HepG2 (cell line): ENCODE data around the gene SETD1A. TPM values are rescaled to one million over a fixed set of nuclear protein-coding genes. Genes with fewer than 3 reads are reported as not detected.

Experiments used
- AHR ChIP-seq: IDR thresholded peaks from 2 replicates; pipeline ENCODE4 v1.6.1; 2018; ENCODE audit warnings: missing genetic modification reagents, missing compliant biosample characterization
- CBX5 ChIP-seq: sonication (generic); formaldehyde crosslinking; IDR thresholded peaks from 2 replicates; pipeline ENCODE4 v1.4.0; 2020; ENCODE audit warnings: missing genetic modification reagents, borderline replicate concordance
- DR1 ChIP-seq: sonication (generic); formaldehyde crosslinking; IDR thresholded peaks from 2 replicates; pipeline ENCODE4 v1.8.0; 2021; ENCODE audit warnings: mild to moderate bottlenecking, missing genetic modification reagents, inconsistent platforms
- ETV6 ChIP-seq: sonication (generic); formaldehyde crosslinking; conservative IDR thresholded peaks from 2 replicates; pipeline ENCODE4 v1.4.0; 2020; ENCODE audit warnings: missing genetic modification reagents
- HNRNPL ChIP-seq: fragments of 200-400 bp; formaldehyde crosslinking; IDR thresholded peaks from 2 replicates; pipeline ENCODE4 v1.6.1; 2017; ENCODE audit warnings: mild to moderate bottlenecking, low read depth, low read length
- MED8 ChIP-seq: sonication (generic); formaldehyde crosslinking; IDR thresholded peaks from 2 replicates; pipeline ENCODE4 v1.8.1; 2023; ENCODE audit warnings: mild to moderate bottlenecking, missing genetic modification reagents; ENCODE audit not compliant: insufficient replicate concordance
- RBAK ChIP-seq: sonication (generic); formaldehyde crosslinking; IDR thresholded peaks from 2 replicates; pipeline ENCODE4 v1.5.1; 2020; ENCODE audit warnings: mild to moderate bottlenecking, missing genetic modification reagents
- RELA ChIP-seq: sonication (generic); formaldehyde crosslinking; IDR thresholded peaks from 2 replicates; pipeline ENCODE4 v1.4.0; 2020; ENCODE audit warnings: missing genetic modification reagents
- RXRA ChIP-seq: sonication (generic); formaldehyde crosslinking; IDR thresholded peaks from 2 replicates; pipeline ENCODE4 v1.5.1; 2020; ENCODE audit warnings: missing genetic modification reagents
- SUZ12 ChIP-seq: fragments of 150-350 bp; IDR thresholded peaks from 2 replicates; pipeline ENCODE4 v1.6.1; 2014; ENCODE audit warnings: low read depth, low read length
- U2AF2 ChIP-seq: fragments of 200-400 bp; formaldehyde crosslinking; IDR thresholded peaks from 2 replicates; pipeline ENCODE4 v1.6.1; 2017; ENCODE audit warnings: low read depth, mild to moderate bottlenecking, low read length
- ZBTB21 ChIP-seq: sonication (generic); formaldehyde crosslinking; IDR thresholded peaks from 2 replicates; pipeline ENCODE4 v1.4.0; 2020; ENCODE audit warnings: missing genetic modification reagents
- ZFP36L2 ChIP-seq: sonication (generic); formaldehyde crosslinking; IDR thresholded peaks from 2 replicates; pipeline ENCODE4 v1.4.0; 2020; ENCODE audit warnings: missing genetic modification reagents
- ZNF496 ChIP-seq: sonication (generic); formaldehyde crosslinking; IDR thresholded peaks from 2 replicates; pipeline ENCODE4 v1.8.1; 2023; ENCODE audit warnings: mild to moderate bottlenecking, moderate library complexity, missing genetic modification reagents; ENCODE audit not compliant: insufficient replicate concordance
- ZNF567 ChIP-seq: sonication (generic); formaldehyde crosslinking; IDR thresholded peaks from 2 replicates; pipeline ENCODE4 v1.8.1; 2023; ENCODE audit warnings: mild to moderate bottlenecking, missing genetic modification reagents, borderline replicate concordance
- polyA plus RNA-seq, 8 experiments: library from polyadenylated mRNA; depleted of rRNA in 3 of 8; stranded (reverse) in 7 of 8; unstranded in 1 of 8; fragments of >200 nt; fragmentation: Illumina TruSeq in 4 of 8; extraction: Trizol in 4 of 8; gene quantifications; 2 replicates each; pipeline versions ENCODE4 v1.2.1 to v1.2.3, GENCODE V29; 2011 to 2016; ENCODE audit warnings: low read depth in 4 of 8, missing spikeins in 1 of 8, mixed read lengths in 1 of 8; ENCODE audit not compliant: insufficient read depth in 1 of 8
- total RNA-seq, 5 experiments: library from RNA; depleted of rRNA; stranded (reverse); fragments of >200 nt; fragmentation: Illumina TruSeq; extraction: Trizol; gene quantifications; 2 replicates each; pipeline ENCODE4 v1.2.3, GENCODE V29; 2016; ENCODE audit warnings: low read depth in 1 of 5
- TF ChIP-seq, protein P1 (sequence below): sonication (generic); formaldehyde crosslinking; IDR thresholded peaks from 2 replicates; pipeline ENCODE4 v1.4.0; 2020; ENCODE audit warnings: mild to moderate bottlenecking, missing genetic modification reagents
- TF ChIP-seq, protein P2 (sequence below): sonication (generic); formaldehyde crosslinking; IDR thresholded peaks from 2 replicates; pipeline ENCODE4 v1.5.0; 2020; ENCODE audit warnings: missing genetic modification reagents
- TF ChIP-seq, protein P3 (sequence below): sonication (generic); formaldehyde crosslinking; IDR thresholded peaks from 2 replicates; pipeline ENCODE4 v1.4.0; 2020; ENCODE audit warnings: missing genetic modification reagents, borderline replicate concordance
- TF ChIP-seq, protein P4 (sequence below), 2 experiments: sonication (generic) in 1 of 2; formaldehyde crosslinking in 1 of 2; IDR thresholded peaks; 2 replicates each; pipeline versions ENCODE4 v1.5.1 to v1.6.1; 2011 to 2020; ENCODE audit warnings: borderline replicate concordance in 1 of 2, low read depth in 1 of 2, low read length in 1 of 2, mild to moderate bottlenecking in 1 of 2, missing genetic modification reagents in 1 of 2, moderate library complexity in 1 of 2
- TF ChIP-seq, protein P5 (sequence below): sonication (generic); formaldehyde crosslinking; IDR thresholded peaks from 2 replicates; pipeline ENCODE4 v1.8.0; 2022; ENCODE audit warnings: mild to moderate bottlenecking, missing genetic modification reagents, moderate library complexity

SETD1A gene
- total and polyA plus RNA-seq, 2 of the 13 experiments (the other 11 are each of a cell fraction or from before 2014, with no cell fraction given) = 3.8 to 5.6 TPM

DNA sequence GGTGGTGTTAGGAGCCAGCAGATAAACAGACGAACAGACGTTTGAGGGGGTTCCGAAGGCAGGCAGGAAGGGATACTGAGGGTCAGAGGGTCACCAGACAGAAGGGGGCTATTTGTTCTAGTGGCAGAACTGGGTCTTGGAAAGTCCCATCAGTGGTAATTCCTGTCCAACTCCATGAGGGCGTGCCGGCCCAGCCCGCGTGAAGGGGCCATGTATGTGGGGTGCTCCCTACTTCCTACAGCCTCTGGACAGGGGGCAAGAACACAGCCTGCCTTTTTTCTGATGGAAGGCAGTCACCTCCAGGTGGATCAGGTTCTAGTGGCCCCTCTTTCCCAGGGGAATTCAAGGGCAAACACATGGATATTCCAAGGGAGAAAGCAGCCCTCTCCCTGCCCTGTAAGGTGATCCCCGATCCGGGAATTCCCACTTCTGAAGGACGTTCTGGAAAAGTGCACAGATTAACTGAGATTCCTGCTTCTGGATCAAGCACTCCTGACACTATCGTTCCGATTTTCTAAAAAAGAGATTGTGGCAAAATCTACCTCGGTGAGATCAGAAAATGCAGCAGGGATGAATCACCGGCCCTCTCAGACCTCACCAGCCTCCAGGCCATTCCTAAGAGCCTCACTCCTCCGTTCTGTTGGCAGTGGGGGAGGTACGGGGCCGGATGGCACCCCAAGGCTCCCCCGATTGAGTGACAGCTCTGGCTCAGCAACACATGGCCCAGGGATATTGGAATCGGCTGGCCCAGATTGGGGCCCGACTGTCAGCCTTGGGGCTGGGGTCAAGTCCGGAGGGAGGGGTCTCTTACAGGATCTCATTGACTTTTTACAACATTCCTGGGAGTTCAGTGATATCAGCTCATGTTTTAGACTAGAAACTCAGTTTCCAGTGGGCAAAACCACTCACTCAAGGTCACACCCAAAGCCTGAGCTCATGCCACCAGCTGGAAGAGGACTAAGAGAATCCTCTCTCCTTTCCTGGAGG lies 40.5 kb downstream of the SETD1A start (continued):
- TF ChIP-seq, protein P1, sequence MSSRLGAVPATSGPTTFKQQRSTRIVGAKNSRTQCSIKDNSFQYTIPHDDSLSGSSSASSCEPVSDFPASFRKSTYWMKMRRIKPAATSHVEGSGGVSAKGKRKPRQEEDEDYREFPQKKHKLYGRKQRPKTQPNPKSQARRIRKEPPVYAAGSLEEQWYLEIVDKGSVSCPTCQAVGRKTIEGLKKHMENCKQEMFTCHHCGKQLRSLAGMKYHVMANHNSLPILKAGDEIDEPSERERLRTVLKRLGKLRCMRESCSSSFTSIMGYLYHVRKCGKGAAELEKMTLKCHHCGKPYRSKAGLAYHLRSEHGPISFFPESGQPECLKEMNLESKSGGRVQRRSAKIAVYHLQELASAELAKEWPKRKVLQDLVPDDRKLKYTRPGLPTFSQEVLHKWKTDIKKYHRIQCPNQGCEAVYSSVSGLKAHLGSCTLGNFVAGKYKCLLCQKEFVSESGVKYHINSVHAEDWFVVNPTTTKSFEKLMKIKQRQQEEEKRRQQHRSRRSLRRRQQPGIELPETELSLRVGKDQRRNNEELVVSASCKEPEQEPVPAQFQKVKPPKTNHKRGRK (CRISPR knock-in tag) = no peak
- no peak for TF ChIP-seq ZBTB21
- 0 out of 2 replicates have a peak, but pooled peaks have one; percentile 3 for TF ChIP-seq DR1 (CRISPR knock-in tag)
- TF ChIP-seq, protein P2, sequence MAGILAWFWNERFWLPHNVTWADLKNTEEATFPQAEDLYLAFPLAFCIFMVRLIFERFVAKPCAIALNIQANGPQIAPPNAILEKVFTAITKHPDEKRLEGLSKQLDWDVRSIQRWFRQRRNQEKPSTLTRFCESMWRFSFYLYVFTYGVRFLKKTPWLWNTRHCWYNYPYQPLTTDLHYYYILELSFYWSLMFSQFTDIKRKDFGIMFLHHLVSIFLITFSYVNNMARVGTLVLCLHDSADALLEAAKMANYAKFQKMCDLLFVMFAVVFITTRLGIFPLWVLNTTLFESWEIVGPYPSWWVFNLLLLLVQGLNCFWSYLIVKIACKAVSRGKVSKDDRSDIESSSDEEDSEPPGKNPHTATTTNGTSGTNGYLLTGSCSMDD (CRISPR knock-in tag) = no peak
- no peak for TF ChIP-seq ZFP36L2
- TF ChIP-seq, protein P3, sequence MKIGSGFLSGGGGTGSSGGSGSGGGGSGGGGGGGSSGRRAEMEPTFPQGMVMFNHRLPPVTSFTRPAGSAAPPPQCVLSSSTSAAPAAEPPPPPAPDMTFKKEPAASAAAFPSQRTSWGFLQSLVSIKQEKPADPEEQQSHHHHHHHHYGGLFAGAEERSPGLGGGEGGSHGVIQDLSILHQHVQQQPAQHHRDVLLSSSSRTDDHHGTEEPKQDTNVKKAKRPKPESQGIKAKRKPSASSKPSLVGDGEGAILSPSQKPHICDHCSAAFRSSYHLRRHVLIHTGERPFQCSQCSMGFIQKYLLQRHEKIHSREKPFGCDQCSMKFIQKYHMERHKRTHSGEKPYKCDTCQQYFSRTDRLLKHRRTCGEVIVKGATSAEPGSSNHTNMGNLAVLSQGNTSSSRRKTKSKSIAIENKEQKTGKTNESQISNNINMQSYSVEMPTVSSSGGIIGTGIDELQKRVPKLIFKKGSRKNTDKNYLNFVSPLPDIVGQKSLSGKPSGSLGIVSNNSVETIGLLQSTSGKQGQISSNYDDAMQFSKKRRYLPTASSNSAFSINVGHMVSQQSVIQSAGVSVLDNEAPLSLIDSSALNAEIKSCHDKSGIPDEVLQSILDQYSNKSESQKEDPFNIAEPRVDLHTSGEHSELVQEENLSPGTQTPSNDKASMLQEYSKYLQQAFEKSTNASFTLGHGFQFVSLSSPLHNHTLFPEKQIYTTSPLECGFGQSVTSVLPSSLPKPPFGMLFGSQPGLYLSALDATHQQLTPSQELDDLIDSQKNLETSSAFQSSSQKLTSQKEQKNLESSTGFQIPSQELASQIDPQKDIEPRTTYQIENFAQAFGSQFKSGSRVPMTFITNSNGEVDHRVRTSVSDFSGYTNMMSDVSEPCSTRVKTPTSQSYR (CRISPR knock-in tag) = peak; percentile 39
- TF ChIP-seq ETV6 (CRISPR knock-in tag) = no peak
- no peak for TF ChIP-seq HNRNPL
- TF ChIP-seq RXRA = no peak; the same call in 1 of the 2 replicates
- TF ChIP-seq MED8 (CRISPR knock-in tag) = no peak
- TF ChIP-seq, protein P4, sequence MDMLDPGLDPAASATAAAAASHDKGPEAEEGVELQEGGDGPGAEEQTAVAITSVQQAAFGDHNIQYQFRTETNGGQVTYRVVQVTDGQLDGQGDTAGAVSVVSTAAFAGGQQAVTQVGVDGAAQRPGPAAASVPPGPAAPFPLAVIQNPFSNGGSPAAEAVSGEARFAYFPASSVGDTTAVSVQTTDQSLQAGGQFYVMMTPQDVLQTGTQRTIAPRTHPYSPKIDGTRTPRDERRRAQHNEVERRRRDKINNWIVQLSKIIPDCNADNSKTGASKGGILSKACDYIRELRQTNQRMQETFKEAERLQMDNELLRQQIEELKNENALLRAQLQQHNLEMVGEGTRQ (IDR thresholded peaks at IDR 0.05; ENCODE audit: low read depth, low read length) = no peak
- TF ChIP-seq, protein P4 (CRISPR knock-in tag; IDR thresholded peaks at IDR 0.05; ENCODE audit: borderline replicate concordance) = no peak
- no peak for TF ChIP-seq U2AF2
- TF ChIP-seq RELA (CRISPR knock-in tag) = no peak
- TF ChIP-seq RBAK (CRISPR knock-in tag) = no peak
- no peak; the same call in 1 of the 2 replicates for TF ChIP-seq ZNF567 (CRISPR knock-in tag)
- 0 out of 2 replicates have a peak, but pooled peaks have one; percentile 9 for TF ChIP-seq AHR (CRISPR knock-in tag)
- no peak for TF ChIP-seq SUZ12
- TF ChIP-seq, protein P5, sequence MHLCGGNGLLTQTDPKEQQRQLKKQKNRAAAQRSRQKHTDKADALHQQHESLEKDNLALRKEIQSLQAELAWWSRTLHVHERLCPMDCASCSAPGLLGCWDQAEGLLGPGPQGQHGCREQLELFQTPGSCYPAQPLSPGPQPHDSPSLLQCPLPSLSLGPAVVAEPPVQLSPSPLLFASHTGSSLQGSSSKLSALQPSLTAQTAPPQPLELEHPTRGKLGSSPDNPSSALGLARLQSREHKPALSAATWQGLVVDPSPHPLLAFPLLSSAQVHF (CRISPR knock-in tag) = no peak
- 0 out of 2 replicates have a peak, but pooled peaks have one; percentile 34 for TF ChIP-seq CBX5
- TF ChIP-seq ZNF496 (CRISPR knock-in tag) = no peak
